HFFc6 (cell line): ENCODE measurements around the gene ABCG1. TPM values are rescaled to one million over a fixed set of nuclear protein-coding genes. Genes with fewer than 3 reads are reported as not detected.
A peak's percentile ranks its signal among the peaks of the same experiment; 100 is the strongest.

Source experiments
- DNase-seq: peaks from one replicate; pipeline ENCODE4 v3.0.0-alpha.2; 2018
- H3K27ac Mint-ChIP-seq: 2 replicates; pipeline ENCODE4 v1.8.0; 2020; ENCODE audit warnings: mild to moderate bottlenecking, mixed read lengths
- H3K27me3 Mint-ChIP-seq: 2 replicates; pipeline ENCODE4 v1.8.0; 2021; ENCODE audit warnings: mild to moderate bottlenecking, moderate library complexity, mixed read lengths; ENCODE audit not compliant: insufficient read depth
- H3K36me3 Mint-ChIP-seq: 2 replicates; pipeline ENCODE4 v1.8.0; 2021; ENCODE audit warnings: low read depth, mixed read lengths
- H3K4me1 Mint-ChIP-seq: 2 replicates; pipeline ENCODE4 v1.8.0; 2020; ENCODE audit warnings: low read depth, mixed read lengths
- H3K4me3 Mint-ChIP-seq: 2 replicates; pipeline ENCODE4 v1.8.0; 2020; ENCODE audit warnings: mild to moderate bottlenecking, moderate library complexity, mixed read lengths
- H3K9me3 Mint-ChIP-seq: 2 replicates; pipeline ENCODE4 v1.8.0; 2020; ENCODE audit warnings: mild to moderate bottlenecking, mixed read lengths
- CTCF ChIP-seq: fragments of 200-600 bp; sonication (generic); IDR thresholded peaks from 2 replicates; pipeline ENCODE4 v1.5.0; 2021; ENCODE audit warnings: antibody characterized with exemption, mild to moderate bottlenecking
- total RNA-seq, 6 experiments: library from RNA; stranded (reverse); fragmentation: NEBNext Ultra II Directional; extraction: Animal tissue kit (Norgen Biotek cat#: 25700); gene quantifications; 2 replicates in 1 of 6; 3 replicates in 5 of 6; pipeline ENCODE4 v1.2.3, GENCODE V29; 2021

The ABCG1 gene
- total RNA-seq, 6 experiments from 2014 or later: not detected

DNA sequence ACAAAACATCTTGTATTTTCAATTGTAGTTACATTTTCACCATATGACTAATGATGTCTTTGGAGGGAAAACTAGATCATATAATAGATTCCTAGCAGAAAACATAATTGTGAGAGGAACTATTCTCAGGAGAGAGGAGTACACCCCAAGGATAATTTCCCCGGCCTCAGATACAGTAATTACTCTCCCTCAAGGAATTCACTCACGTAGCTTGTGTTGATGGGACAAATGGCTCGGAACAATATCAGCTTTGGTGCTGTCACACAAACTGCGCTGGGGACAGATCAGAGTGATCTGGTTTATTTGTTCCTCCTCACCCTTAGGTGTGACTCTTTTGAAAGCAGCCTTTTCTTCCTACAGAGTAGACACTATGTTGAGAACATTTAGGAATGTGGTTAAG is 11.2 kb downstream of the ABCG1 start:
- Mint-ChIP-seq H3K4me3 (no peak overlapping the region), H3K27ac (no peak overlapping the region), H3K4me1 (no peaks in the 10 kb centered on the region), H3K9me3 (no peaks in the 10 kb centered on the region), H3K27me3 (peaks cover 17% of the 10 kb centered on the region), H3K36me3 (no peaks in the 10 kb centered on the region)
- TF ChIP-seq CTCF: no peak
- DNase-seq: no peak

- Mint-ChIP-seq H3K36me3 (no peaks in the 10 kb centered on the region), H3K4me1 (no peaks in the 10 kb centered on the region), H3K9me3 (no peaks in the 10 kb centered on the region), H3K4me3 (no peak overlapping the region), H3K27ac (no peak overlapping the region), H3K27me3 (peaks cover 22% of the 10 kb centered on the region)
- no peak for DNase-seq
- no peak for TF ChIP-seq CTCF
Observed at GRCh38 chr21:42230636-42231035, 11.7 kb downstream of the ABCG1 start.

GRCh38 chr21:42231756-42232155 is 12.8 kb downstream of the ABCG1 start:
- Mint-ChIP-seq H3K27ac (no peak overlapping the region), H3K4me3 (no peak overlapping the region), H3K4me1 (no peaks in the 10 kb centered on the region), H3K27me3 (peaks cover 17% of the 10 kb centered on the region), H3K36me3 (no peaks in the 10 kb centered on the region), H3K9me3 (no peaks in the 10 kb centered on the region)
- no peak for DNase-seq
- TF ChIP-seq CTCF: no peak

DNA sequence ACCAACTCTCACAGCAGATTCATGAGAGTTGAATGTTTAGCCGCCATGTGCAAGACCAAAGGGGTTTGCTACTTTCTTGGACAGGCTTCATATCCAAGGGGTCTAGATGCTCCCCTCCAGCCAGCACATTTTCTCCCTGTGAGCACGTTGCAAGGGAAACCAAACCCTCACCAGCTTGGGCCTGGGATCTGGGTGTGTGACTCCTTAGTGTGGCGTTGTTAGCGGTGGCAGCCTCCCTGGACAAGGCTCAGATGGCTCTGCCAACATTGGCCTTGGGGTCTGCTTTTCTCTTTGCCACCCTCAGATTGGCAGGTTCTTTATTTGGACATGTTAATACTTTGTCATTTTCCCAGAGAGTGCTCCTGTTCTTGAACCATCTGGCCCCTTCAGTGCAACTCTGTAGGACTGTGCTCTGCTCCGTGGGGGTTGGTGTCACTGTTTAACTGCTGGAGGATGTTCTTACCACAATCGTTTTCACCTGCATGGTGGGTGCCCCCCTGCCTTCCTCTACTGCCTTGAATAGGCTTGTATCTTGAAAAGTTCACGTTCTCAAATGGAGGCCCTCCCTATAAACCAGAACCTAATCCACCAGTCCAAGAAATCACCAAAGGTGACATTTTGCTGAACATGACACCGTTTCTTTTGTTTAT is 13.4 kb downstream of the ABCG1 start:
- Mint-ChIP-seq H3K27me3 (peaks cover 17% of the 10 kb centered on the region), H3K36me3 (no peaks in the 10 kb centered on the region), H3K4me3 (no peak overlapping the region), H3K27ac (no peak overlapping the region), H3K9me3 (no peaks in the 10 kb centered on the region), H3K4me1 (no peaks in the 10 kb centered on the region)
- DNase-seq: no peak
- no peak for TF ChIP-seq CTCF

DNA sequence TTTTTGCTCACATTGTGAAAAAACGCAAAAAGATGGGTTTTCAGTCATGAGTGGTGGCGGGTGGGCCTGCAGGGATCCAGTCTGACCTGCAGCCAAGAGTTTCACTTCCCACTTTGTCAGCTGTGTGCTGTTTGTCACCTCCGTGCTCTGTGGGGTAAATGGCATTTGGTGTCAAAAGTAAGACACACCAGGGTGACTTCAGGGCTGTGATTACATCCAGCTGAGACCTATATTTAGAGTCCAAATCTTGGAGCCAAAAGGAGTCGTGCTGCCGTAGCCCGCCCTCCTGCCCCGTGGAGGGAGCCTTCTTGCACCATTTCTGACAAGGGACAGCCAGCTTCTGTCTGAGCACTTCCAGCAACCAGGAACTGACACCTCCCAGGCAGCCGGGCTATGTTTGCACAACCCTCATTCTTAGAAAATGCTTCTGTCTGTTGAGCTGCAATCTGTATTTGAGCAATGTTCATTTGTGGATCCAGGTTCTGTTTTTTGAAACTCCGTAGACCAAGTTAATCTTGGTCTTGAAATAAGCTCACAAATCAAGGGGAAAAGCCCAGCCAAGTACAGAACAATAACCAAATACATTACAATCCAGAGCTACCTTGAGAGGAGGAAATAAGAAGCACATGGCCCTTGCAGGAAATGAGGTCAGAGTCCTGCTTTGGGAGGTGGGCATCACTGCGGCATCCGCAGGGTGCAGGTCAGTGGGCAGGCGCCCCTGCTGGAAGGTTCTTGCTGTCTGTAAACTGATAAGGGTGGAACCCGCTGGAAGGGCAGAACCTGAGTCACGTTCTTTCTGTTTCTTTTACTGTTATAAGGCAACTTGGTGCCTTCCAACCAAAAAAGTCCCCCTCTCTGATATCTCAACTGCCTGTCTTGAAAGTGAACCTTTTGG is 14.4 kb downstream of the ABCG1 start:
- no peak overlapping the region for H3K4me3 Mint-ChIP-seq

More for the DNA sequence above, 14.4 kb downstream of the ABCG1 start:
- Mint-ChIP-seq H3K4me1 (no peaks in the 10 kb centered on the region), H3K27me3 (peaks cover 15% of the 10 kb centered on the region), H3K9me3 (no peaks in the 10 kb centered on the region; the same call in 1 of the 2 replicates), H3K36me3 (no peaks in the 10 kb centered on the region), H3K27ac (no peak overlapping the region)
- peak; percentile 11; the same call in 1 of the 2 replicates for TF ChIP-seq CTCF
- no peak for DNase-seq
